GM18951 (cell line): ENCODE measurements around the gene ZNF488.

Experiments used
- POLR2A ChIP-seq: IDR thresholded peaks from 4 replicates; pipeline ENCODE4 v1.6.1; 2011; ENCODE audit warnings: mild to moderate bottlenecking; ENCODE audit not compliant: insufficient read length, insufficient read depth; ENCODE audit errors: extremely low read depth
- in situ Hi-C: fragments of 300-500 bp; cut with MboI; formaldehyde crosslinking; loops from one replicate; pipeline ENCODE4 v1.12.0; 2022; ENCODE audit warnings: low sequenced_read_pairs, mixed read lengths, inconsistent platforms; ENCODE audit not compliant: unreplicated experiment

ZNF488 gene

GRCh38 chr10:47350671-47351640, 33.1 kb downstream of the ZNF488 start:
- no peak for TF ChIP-seq POLR2A

GRCh38 chr10:47349941-47350371, 34.1 kb downstream of the ZNF488 start:
- no peak for TF ChIP-seq POLR2A

More at GRCh38 chr10:47350671-47351640, 33.1 kb downstream of the ZNF488 start:
- in situ Hi-C loops, result no loop called here

GRCh38 chr10:47349516-47349915, 34.6 kb downstream of the ZNF488 start:
- in situ Hi-C loops, result no loop called here
- no peak for TF ChIP-seq POLR2A

More at GRCh38 chr10:47349941-47350371, 34.1 kb downstream of the ZNF488 start:
- in situ Hi-C loops, result no loop called here

GRCh38 chr10:47348661-47349470, 35.2 kb downstream of the ZNF488 start:
- in situ Hi-C loops, result no loop called here
- no peak for TF ChIP-seq POLR2A

- in situ Hi-C loops, result no loop called here
- TF ChIP-seq POLR2A, result no peak
Observed at GRCh38 chr10:47348138-47348651, 35.9 kb downstream of the ZNF488 start, which contains the start of gene RBP3. RBP3 (plus strand) TSS chr10:47348363; CDS start chr10:47348485, 122 bp downstream.

- in situ Hi-C loops, result no loop called here
Observed at GRCh38 chr10:47347303-47347675, 36.8 kb downstream of the ZNF488 start.

GRCh38 chr10:47346581-47347302, 37.4 kb downstream of the ZNF488 start:
- TF ChIP-seq POLR2A, result no peak
- in situ Hi-C loops, result no loop called here

More at GRCh38 chr10:47347303-47347675, 36.8 kb downstream of the ZNF488 start:
- no peak for TF ChIP-seq POLR2A

GRCh38 chr10:47344996-47345870, 38.9 kb downstream of the ZNF488 start:
- TF ChIP-seq POLR2A, result no peak
- in situ Hi-C loops, result no loop called here

GRCh38 chr10:47340608-47341170, 43.4 kb downstream of the ZNF488 start:
- in situ Hi-C loops, result no loop called here
- no peak for TF ChIP-seq POLR2A

- in situ Hi-C loops, result no loop called here
- no peak for TF ChIP-seq POLR2A
Observed at GRCh38 chr10:47339759-47340607, 44.1 kb downstream of the ZNF488 start.

GRCh38 chr10:47339186-47339735, 44.8 kb downstream of the ZNF488 start:
- in situ Hi-C loops, result no loop called here
- no peak for TF ChIP-seq POLR2A
